GM19099 (cell line): ENCODE data around the gene ANKRD33.

Experiments used
- POLR2A ChIP-seq: IDR thresholded peaks from 3 replicates; pipeline ENCODE4 v1.6.1; 2011; ENCODE audit warnings: low read depth; ENCODE audit not compliant: insufficient read length; ENCODE audit errors: extremely low read depth

The ANKRD33 gene

GRCh38 chr12:51901121-51901817, 13.4 kb downstream of the ANKRD33 start:
- TF ChIP-seq POLR2A: no peak

GRCh38 chr12:51901881-51902280, 14.0 kb downstream of the ANKRD33 start:
- TF ChIP-seq POLR2A: no peak

- no peak for TF ChIP-seq POLR2A
Measured at GRCh38 chr12:51904951-51905470, 17.1 kb downstream of the ANKRD33 start.

- no peak for TF ChIP-seq POLR2A
Measured at GRCh38 chr12:51905471-51906429, 17.8 kb downstream of the ANKRD33 start.

- TF ChIP-seq POLR2A: no peak
Measured at GRCh38 chr12:51906430-51907082, 18.7 kb downstream of the ANKRD33 start.

- TF ChIP-seq POLR2A: no peak
Measured at GRCh38 chr12:51907083-51907855, 19.4 kb downstream of the ANKRD33 start, which contains the start of gene ACVRL1. TSS of gene ACVRL1 (plus strand) at chr12:51907504. CDS start at chr12:51912475, 4,971 bp downstream.

- TF ChIP-seq POLR2A: no peak
Measured at GRCh38 chr12:51907856-51908425, 20.0 kb downstream of the ANKRD33 start.

GRCh38 chr12:51908876-51909592, 21.1 kb downstream of the ANKRD33 start:
- TF ChIP-seq POLR2A: no peak

- TF ChIP-seq POLR2A: no peak
Measured at GRCh38 chr12:51910168-51910567, 22.3 kb downstream of the ANKRD33 start.

GRCh38 chr12:51910691-51911090, 22.8 kb downstream of the ANKRD33 start:
- TF ChIP-seq POLR2A: no peak

GRCh38 chr12:51911307-51911706, 23.4 kb downstream of the ANKRD33 start:
- TF ChIP-seq POLR2A: no peak

DNA sequence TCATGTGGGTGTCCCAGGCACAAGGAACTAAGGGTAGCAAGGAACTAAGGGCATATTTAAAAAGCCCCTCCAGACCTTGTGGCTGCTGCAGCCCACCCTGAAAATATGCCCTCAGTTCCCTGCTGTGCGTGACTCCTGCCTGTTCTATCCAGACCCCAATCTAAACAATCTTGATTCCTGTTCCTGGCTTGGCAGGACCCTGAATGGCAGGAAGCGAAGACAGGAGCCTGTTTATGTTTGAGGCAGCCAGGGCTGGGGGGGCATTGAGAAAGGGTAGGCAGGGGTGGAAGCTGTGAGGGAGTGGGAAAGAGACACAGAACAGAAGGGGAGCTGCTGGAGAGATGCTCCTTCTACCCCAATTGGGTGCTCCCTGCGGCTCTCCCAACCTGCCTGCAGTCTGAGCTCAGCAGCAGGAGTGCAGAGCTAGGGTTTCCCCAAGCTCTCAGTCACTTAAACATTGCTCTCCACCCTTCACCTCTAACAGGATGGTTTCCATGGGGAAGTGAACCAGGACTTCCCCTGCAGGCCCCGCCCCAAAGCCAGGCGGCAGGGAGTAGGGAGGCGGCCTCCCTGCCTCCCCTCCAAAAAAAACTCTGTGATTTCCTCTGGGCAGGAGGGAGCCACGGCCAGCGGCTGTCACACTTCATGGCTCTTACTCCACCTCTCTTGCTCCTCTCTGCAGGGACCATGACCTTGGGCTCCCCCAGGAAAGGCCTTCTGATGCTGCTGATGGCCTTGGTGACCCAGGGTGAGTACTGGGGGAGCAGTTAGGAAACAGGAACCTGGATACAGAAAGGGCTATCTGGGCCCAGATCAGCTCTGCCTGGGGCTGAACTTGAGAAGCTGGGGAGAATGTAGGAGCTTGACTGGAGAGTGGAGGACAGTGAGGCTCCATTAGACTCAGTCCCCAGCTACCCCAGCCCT, 24.1 kb downstream of the ANKRD33 start:
- TF ChIP-seq POLR2A: no peak

- no peak for TF ChIP-seq POLR2A
Measured at GRCh38 chr12:51913071-51914033, 25.4 kb downstream of the ANKRD33 start.
